BJ (cell line): ENCODE measurements around the gene MTUS2. TPM values are rescaled to one million over a fixed set of nuclear protein-coding genes. Genes with fewer than 3 reads are reported as not detected.

Source experiments
- CTCF ChIA-PET: fragments of 350-600 bp; formaldehyde crosslinking; extraction: SDS; loops from one replicate; lab custom pipeline; 2021; ENCODE audit warnings: antibody characterized with exemption, inconsistent platforms; lab: Yijun Ruan, JAX
- POLR2A ChIA-PET: fragments of 300-600 bp; sonication (Branson Sonifier 250); formaldehyde crosslinking; extraction: SDS; loops from one replicate; lab custom pipeline; 2021; ENCODE audit warnings: antibody characterized with exemption; lab: Charles Lee
- DNase-seq: peaks from one replicate; pipeline ENCODE4 v3.0.0-alpha.2; 2011; ENCODE audit warnings: low read depth
- H3K27me3 ChIP-seq: 2 replicates; pipeline ENCODE4 v1.6.0; 2011; ENCODE audit warnings: low read length; ENCODE audit not compliant: control insufficient read depth, insufficient read depth
- H3K36me3 ChIP-seq: 2 replicates; pipeline ENCODE4 v1.5.1; 2011; ENCODE audit warnings: low read length; ENCODE audit not compliant: control insufficient read depth, insufficient read depth
- H3K4me3 ChIP-seq: 2 replicates; pipeline ENCODE4 v1.5.1; 2011; ENCODE audit warnings: low read depth, mild to moderate bottlenecking, control low read depth, low read length
- CTCF ChIP-seq: IDR thresholded peaks from 2 replicates; pipeline ENCODE4 v1.5.1; 2011; ENCODE audit warnings: low read depth, mild to moderate bottlenecking, control low read depth, inconsistent platforms, low read length, moderate library complexity; ENCODE audit not compliant: insufficient read depth
- polyA plus RNA-seq: library from polyadenylated mRNA; depleted of rRNA; stranded (reverse); fragments of >200 nt; gene quantifications from 2 replicates; pipeline ENCODE4 v1.2.3, GENCODE V29; 2011

MTUS2 gene
- polyA plus RNA-seq, 1 experiment, result 0.05 TPM

- ChIA-PET CTCF (no interaction called here), POLR2A (no interaction called here)
- Histone ChIP-seq H3K36me3 (no peaks in the 10 kb centered on the region), H3K27me3 (no peaks in the 10 kb centered on the region), H3K4me3 (no peak overlapping the region)
- no peak for DNase-seq
- no peak for TF ChIP-seq CTCF
Measured at GRCh38 chr13:29162638-29163235, 342.6 kb downstream of the MTUS2 start.

DNA sequence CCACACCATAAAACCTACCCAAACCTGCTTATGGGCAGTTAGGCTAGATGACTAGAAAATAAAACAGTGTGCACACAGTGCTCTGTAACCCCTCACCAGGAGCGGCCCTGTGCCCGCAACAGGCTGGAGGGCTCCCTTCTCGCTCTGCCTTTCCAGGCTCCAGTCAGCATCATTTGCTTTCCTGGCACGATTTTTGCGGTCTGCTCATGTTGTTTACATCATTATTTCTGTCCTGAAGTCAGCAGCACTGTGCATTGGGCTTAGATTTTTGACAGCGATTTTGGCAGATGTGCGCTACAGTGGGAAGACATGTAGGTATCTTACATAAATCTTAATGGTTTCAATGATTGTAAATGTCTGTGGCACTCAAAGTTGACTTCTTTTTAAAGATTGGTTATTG, 344.0 kb downstream of the MTUS2 start:
- DNase-seq, result no peak
- TF ChIP-seq CTCF, result no peak
- CTCF ChIA-PET, result no interaction called here
- Histone ChIP-seq H3K36me3 (no peaks in the 10 kb centered on the region), H3K27me3 (no peaks in the 10 kb centered on the region), H3K4me3 (no peak overlapping the region)
- POLR2A ChIA-PET, result no interaction called here

DNA sequence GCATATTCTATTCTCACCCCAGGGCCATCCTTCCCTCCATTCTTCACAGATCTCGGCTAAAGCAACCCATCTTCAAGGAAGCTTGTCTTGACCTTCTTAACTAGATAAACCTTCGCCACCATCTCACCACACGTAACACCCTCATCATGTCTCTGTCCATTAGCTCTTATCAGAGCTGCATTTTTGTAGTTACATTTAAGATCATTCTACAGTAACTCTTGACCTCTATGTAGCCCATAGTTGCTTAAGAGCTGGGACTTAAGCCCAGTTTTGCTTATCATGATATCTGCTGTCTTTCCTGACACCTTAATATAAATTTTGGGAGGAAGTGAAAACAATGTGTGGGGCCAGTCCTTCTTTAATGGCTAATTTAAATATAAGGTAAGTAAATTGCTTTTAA, 345.1 kb downstream of the MTUS2 start:
- H3K4me3 ChIP-seq, result no peak overlapping the region
- ChIA-PET POLR2A (no interaction called here), CTCF (no interaction called here)
- no peaks in the 10 kb centered on the region for H3K36me3 ChIP-seq
- TF ChIP-seq CTCF, result no peak
- no peaks in the 10 kb centered on the region for H3K27me3 ChIP-seq
- DNase-seq, result no peak

GRCh38 chr13:29165840-29166239, 345.7 kb downstream of the MTUS2 start:
- no peak overlapping the region for H3K4me3 ChIP-seq
- no peaks in the 10 kb centered on the region for H3K27me3 ChIP-seq
- POLR2A ChIA-PET, result no interaction called here
- no peaks in the 10 kb centered on the region for H3K36me3 ChIP-seq
- no peak for TF ChIP-seq CTCF
- CTCF ChIA-PET, result no interaction called here
- no peak for DNase-seq

DNA sequence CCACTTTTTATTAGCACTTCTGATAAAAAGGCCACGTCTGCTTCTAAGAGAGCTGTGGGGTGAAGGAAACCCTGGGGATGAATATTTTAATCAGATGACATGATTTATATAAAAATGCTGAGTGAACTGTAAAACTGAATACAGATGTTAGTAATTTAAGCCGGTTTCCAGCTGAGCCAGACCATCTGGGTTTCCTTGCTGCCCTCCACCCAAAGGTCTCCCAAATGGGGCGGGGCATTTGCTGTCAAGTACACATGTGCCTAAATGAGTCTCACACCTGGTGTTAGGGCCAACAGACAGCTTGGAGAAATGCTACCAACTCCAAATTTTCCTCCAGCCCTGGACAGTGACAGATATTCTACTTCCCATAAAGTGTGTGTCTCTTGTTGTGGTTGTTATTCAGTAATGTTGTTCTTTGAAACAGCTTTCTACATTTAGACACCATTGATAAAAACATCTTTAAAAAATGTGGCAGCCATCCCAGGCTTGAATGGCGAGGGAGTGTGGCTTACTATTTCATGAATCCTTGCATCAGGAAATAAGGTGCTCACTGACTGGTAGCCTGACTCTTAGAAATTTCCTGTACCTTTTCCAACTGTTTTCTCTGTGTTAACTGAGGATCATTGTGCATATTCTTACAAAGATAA, 350.4 kb downstream of the MTUS2 start:
- Histone ChIP-seq H3K4me3 (no peak overlapping the region), H3K36me3 (no peaks in the 10 kb centered on the region), H3K27me3 (no peaks in the 10 kb centered on the region)
- POLR2A ChIA-PET, result no interaction called here
- TF ChIP-seq CTCF, result no peak
- DNase-seq, result no peak
- CTCF ChIA-PET, result no interaction called here
